Urothelium cell line (cell line): ENCODE results near the gene KCNMA1.

Source experiments
- DNase-seq: peaks from one replicate; pipeline ENCODE4 v3.0.0; 2011; ENCODE audit warnings: low spot score, mixed read lengths
- FAIRE-seq: peaks from 2 replicates; lab custom pipeline; 2011; peaks lifted over from hg19 to GRCh38; lab: Jason Lieb, UNC

KCNMA1 gene

DNA sequence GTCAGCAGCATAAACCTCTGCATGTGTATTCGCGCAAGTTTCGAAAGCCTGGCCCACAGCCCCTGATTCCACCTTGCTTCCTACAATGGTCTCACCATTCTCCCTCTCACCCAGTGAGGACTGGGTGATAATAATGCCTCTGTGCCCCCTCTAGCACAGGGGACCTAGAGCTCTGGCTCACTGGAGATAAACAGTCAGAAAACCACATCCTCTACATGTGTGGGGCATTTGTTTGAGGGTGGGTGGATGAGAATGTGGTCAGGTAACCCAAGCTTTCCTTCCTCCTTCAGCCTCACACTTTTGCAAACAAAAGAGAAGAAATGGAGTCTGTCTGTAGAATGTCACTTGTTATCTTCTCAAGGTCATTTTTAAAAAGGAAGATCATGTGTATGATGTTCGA is 373.5 kb downstream of the KCNMA1 start:
- DNase-seq: peak; percentile 46
- FAIRE-seq: no peak

- DNase-seq (no peak), FAIRE-seq (no peak)
These were observed 373.9 kb downstream of the KCNMA1 start for GRCh38 chr10:77263700-77264099.

GRCh38 chr10:77261146-77261545 is 376.5 kb downstream of the KCNMA1 start:
- FAIRE-seq (no peak), DNase-seq (no peak)

DNA sequence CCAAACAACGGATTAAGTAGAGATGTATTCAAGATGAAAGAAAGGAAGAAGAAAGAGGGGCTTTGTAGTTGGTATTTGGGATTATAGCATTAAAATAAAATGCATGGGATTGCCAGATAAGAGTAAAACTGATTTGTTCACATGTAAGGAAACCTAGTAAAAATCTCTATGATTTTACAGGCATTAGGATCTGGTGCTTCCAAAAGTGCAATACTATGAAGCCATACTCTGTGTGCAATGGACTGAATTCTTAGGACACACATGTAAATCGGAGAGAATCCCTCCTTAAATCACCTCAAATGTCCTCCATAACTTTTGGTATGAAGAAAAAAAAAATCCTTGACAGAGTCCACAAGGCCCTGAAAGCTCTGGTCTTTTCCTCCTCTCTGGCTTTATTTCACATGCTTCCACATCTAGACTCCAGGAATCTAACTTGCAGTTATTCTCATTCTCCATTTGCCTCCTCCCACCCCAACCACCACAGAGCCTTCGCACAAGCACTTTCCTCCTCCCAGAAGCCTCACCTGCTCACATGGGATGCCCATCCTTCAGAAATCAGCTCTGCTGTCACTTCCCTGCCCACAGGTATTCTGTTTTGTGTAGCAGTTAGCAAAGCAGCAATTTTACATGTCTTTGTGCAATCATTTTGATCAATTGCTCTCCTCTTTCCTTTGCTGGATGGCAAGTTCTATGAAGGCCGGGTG is 378.3 kb downstream of the KCNMA1 start:
- FAIRE-seq: no peak

GRCh38 chr10:77256346-77256745 is 381.3 kb downstream of the KCNMA1 start:
- FAIRE-seq: no peak
- no peak for DNase-seq

More for the DNA sequence above, 378.3 kb downstream of the KCNMA1 start:
- no peak for DNase-seq

DNA sequence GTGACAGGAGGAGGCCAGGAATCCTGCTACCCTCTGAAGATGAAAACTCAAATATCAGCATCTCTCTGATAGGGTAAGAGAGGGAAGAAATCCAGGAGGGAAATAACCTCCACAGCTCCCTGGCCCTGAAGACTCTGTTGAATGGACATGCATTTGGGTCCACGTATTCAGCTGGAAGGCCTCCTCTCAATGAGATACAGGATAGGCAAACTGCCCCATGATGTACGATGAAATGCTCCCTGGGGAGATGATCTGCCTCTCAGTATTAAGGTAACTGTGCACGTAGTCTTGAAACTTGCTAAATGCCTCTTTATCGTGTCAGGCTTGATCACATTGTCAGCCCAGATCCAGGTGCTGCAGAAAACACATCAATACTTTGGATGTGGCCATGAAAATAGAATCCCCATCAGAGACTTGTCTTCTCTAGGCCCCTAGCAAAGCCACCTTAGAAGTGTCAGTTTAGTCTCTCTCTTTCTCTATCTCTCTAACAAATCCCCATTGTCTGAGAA is 384.0 kb downstream of the KCNMA1 start:
- no peak for FAIRE-seq
- no peak for DNase-seq

DNA sequence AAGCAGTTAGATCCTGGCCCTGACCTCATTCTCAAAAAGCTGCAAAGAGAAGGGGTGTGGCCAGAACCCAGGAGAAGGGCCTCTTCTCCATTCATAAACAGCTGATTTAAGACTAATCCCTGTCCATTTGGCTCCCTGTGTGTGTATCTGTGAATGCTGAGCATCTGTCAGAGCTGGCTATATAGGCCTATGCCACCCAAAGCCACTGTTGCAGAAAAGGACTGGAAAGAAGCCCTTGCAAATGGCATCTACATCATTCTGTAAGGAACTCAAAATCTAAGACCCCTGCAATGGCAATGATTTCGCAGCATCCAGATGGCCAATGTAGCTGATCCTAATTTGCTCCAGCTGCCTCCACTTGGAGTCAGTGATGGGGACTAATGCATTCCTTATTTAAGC is 384.5 kb downstream of the KCNMA1 start:
- DNase-seq (no peak), FAIRE-seq (no peak)

DNA sequence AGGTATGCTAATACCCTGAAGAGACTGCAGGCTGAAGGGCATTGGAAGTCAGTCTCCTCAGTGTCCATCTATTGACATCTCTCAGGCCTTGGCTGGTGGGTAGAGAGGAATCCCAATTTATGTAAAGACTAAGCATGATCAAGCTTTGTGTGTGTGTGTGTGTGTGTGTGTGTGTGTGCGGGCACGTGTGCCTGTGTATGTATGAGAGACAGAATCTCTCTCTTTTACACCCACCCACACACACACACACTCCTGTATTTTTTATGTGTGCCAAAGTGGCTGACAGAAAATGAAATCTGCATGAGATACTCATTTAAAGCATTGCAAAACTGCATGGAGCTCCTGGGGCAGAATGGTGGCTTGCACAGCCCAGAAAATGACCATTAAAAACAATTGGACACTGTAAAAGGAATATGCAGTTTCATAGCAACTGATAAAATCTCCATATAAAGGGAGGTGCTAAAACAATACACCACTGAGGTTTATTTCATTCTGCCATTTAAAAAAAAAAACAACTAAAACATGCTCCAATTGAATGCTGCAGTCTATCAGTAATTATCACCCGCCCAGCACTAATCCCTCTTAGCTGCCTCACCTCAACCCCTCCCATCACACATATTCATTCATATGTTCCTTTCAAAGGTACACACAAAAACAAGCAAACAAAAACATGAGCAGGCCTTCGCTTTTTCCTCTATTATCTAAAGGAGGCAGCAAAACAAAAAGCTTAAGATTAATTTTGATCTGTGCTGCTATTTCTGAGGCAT is 385.0 kb downstream of the KCNMA1 start:
- no peak for FAIRE-seq

GRCh38 chr10:77251297-77252013 is 386.2 kb downstream of the KCNMA1 start:
- FAIRE-seq: no peak
- peak; percentile 70 for DNase-seq

More for the DNA sequence above, 385.0 kb downstream of the KCNMA1 start:
- no peak for DNase-seq

DNA sequence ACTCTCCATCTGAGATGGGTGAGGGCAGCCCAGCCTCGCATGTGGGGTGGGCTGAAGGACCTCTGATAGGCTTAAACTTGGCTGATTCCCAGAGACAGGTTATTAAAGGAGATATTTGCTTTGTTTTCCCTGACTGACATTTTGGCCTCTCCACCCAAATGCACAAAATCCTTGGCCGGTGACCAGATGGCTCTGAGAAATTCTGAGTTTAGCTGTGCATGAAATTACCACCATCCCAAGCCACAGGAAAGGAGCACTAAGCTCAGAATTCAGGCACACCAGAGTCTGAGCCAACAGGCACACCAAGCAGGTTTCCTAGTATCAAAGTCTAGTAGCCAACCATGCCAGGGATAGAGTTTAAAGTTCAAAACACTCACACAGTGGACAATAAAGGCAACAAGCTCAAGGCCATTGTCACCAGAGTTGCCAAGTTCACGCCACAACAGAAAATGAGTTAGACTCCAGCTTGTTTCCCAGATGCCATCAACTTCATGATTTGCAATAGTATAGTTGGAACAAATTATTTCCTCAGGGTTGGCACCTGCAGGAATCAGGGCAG is 387.6 kb downstream of the KCNMA1 start:
- FAIRE-seq (peak; percentile 9), DNase-seq (no peak)

DNA sequence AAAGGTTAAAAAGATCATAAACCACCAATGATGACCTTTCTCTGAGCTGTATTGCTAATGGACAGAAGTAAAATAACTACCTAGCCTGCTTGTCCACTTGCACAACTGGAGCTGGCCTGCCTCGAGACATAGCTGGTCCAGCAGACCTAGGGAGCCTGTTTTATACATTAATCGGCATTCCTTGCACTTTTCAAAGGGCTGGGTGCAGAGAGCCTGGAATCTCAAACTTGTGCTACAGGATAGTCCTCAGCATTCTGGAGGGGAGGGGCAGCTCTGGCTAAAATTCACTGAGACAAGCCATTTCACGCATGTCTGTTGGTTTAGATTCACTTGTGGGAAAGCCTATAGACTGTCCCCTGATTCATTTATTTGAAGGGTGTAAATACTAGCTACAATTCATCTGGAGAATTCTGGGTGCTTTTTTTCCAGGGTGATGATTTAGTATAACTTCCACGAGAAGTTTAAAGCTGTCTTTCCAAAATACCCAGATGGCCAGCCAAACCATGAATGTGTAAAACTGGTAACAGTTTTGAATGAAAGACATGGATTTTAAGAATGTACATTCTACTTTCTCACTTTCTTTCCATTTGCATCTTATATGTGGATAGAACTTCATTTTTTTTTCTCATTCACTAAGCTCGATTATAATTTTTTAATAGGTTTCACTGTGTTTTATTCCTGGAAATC is 389.4 kb downstream of the KCNMA1 start:
- DNase-seq: no peak
- FAIRE-seq: no peak

GRCh38 chr10:77247031-77247990 is 390.3 kb downstream of the KCNMA1 start:
- FAIRE-seq: no peak
- no peak for DNase-seq

GRCh38 chr10:77245953-77246352 is 391.7 kb downstream of the KCNMA1 start:
- no peak for FAIRE-seq
- DNase-seq: no peak

GRCh38 chr10:77244746-77245145 is 392.9 kb downstream of the KCNMA1 start:
- DNase-seq (no peak), FAIRE-seq (no peak)

GRCh38 chr10:77244286-77244685 is 393.3 kb downstream of the KCNMA1 start:
- no peak for DNase-seq
- FAIRE-seq: no peak

GRCh38 chr10:77241350-77241725 is 396.3 kb downstream of the KCNMA1 start:
- DNase-seq: no peak
- no peak for FAIRE-seq

GRCh38 chr10:77240706-77241349 is 396.8 kb downstream of the KCNMA1 start:
- FAIRE-seq (no peak), DNase-seq (no peak)

DNA sequence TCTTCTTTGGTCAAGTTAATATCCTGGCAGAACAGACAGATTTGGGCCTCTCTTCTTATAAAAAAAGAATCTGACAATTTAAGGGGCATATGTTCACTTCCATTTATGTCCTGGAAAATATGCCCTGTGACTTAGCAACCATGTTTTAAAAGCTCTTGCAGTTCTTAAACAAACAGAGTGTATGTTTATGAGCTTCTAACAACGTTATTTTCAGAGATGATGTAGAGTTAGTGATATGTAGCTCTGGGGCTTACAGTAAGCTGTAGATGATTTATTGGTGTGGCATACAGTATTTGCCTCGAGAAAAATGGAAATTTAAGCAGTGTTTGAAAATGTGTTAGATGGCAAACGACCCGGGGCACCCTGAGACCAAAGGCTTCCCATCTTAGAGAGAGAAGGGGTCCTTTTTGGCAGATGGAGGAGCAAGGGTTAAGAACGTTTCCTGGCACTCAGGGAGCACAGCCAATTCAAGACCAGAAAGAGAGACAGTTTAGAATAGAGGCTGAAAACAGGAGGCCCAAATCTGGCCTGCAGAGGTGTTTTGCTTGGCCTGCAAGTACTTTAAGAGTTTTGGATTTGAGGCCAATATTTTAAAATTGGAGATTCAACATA is 397.5 kb downstream of the KCNMA1 start:
- DNase-seq (no peak), FAIRE-seq (no peak)

DNA sequence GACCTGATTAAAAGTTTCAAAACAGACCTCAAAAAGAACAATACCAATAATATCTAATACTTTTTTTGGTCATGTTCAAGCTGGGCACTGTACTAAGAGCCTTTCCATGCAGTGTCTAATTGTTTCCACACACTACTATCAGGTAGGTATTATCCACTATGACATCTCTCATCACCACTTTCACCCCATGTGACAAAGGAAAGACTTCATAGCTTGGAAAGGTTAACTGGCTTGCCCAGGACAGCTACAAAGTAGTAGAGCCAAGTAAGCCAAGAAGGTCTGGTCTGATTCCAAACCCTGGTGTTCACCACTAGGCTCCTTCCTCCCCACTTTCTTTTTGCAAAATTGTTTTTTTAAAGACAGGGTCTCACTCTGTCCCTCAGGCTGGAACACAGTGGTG is 400.5 kb downstream of the KCNMA1 start:
- DNase-seq: no peak

More for the DNA sequence above, 400.5 kb downstream of the KCNMA1 start:
- FAIRE-seq: no peak
